PC-3 (cell line): ENCODE results near the gene GAS7.

Experiments
- CTCF ChIP-seq: fragments of 300-600 bp; sonication (generic); conservative IDR thresholded peaks from 2 replicates; pipeline ENCODE4 v1.5.1; 2017; ENCODE audit warnings: antibody characterized with exemption, low read depth, mild to moderate bottlenecking, low read length
- EZH2 ChIP-seq: fragments of 300-600 bp; sonication (generic); IDR thresholded peaks from one replicate; pipeline ENCODE4 v1.6.1; 2017; ENCODE audit warnings: antibody characterized with exemption, mild to moderate bottlenecking, low read length; ENCODE audit not compliant: unreplicated experiment

GRCh38 chr17:10121971-10122707 lies 76.3 kb downstream of the GAS7 start:
- no peak for TF ChIP-seq CTCF
- TF ChIP-seq EZH2 = no peak
